HG02588 (cell line): ENCODE data around the gene AKR7A2.

Source experiments
- ATAC-seq: cut with Tn5 transposase; IDR thresholded peaks from one replicate; pipeline ENCODE4 v1.9.1; 2021; ENCODE audit warnings: mild to moderate bottlenecking, moderate library complexity; ENCODE audit not compliant: unreplicated experiment

AKR7A2 gene

DNA sequence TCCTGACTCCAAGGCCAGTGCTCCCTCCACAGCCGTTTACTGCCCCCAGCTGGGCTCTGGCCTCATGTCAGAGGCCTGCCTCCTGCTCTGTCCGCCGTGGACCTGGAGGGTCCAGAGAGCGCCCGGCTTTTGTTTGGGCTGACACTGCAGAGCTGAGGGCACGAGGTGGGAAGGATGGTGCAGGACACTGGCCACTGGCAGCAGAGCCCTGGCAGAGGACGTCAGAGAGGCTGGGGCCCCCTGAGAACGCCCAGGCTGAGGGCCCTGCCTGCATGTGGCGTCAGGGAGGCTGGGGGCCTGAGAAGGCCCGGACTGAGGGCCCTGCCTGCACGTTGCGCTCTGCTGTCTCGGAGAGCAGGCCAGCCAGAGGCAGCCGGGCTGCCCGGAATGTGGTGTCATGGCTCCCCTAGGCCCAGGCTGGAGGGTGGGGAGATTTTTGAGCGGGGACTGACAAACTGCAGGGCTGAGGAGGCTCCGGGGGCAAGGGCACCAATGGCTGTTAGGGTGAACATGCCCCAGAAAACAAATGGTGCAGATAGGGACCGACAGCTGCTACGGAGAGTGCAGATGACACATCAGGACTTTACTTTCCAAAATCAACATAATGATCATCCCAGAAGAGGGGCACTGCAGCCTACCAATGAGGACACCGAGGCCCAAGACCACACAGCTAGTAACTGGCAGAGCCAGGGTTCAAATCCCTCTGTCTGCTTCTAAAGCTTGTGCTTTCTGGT is 31.8 kb upstream of the AKR7A2 start:
- no peak for ATAC-seq

GRCh38 chr1:19342894-19343616 is 31.1 kb upstream of the AKR7A2 start:
- no peak for ATAC-seq

GRCh38 chr1:19342062-19342750 is 30.3 kb upstream of the AKR7A2 start:
- ATAC-seq: no peak

DNA sequence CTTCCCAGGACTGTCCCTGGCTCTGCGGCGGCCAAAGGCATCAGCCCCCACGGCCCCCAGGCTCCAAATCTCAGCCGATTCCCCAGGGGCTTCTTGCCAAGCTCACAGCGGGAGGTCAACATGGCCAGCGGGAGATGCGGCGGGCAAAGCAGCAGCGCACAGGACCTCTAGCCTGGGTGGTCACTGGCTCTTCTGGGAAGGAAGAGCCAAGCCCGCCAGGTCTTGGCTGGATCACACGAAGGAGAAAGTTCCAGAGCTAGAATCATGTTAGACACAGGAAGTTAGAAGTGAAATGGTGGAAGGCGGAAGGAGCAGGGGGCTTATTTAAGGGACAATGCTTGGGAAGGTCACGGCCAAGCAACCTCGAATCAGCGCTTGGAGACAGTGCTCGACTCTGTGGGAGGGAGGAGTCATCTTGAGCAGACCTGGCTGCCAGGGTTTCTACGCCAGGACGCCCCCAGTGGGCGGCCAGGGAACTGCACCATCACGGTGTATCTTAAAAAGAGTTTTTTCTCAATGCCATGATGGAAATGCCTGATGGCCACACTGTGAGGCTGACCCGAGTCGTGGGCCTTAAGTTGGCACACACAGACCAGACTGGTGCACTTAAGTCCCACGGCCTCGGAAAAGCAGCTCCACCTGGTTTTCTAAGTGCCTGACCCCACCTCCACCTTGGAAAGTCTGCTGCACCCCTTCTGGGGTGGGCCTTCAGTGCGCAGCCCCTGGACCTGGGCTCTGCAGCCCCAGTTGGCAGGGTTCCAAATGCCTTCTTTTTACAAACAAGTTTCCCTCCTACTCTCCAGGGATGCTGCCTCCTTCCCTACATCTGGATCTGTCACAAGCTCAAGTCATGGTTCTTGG is 29.5 kb upstream of the AKR7A2 start:
- ATAC-seq: no peak

DNA sequence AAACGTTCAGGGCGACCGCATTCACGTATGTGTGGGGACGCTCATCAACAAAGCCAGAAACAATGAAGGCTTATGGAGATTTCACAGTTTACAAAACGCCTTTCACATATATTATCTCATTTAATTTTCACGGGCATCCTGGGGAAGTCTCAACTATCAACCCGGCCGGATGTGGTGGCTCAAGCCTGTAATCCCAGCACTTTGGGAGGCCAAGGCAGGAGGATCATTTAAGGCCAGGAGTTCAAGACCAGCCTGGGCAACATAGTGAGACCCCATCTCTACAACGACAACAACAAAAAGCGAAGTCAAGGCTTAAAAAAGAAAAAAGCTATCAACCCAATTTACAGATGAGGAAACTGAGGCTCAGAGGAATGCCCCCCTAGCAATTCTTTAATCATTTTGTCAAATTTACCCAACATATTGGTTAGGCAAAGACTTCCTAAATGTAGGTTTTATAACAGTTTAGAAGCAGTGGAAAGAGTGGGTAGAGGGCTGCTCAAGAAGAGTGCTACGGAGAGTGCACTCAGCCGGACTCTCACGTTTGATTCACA is 28.5 kb upstream of the AKR7A2 start:
- ATAC-seq: no peak

DNA sequence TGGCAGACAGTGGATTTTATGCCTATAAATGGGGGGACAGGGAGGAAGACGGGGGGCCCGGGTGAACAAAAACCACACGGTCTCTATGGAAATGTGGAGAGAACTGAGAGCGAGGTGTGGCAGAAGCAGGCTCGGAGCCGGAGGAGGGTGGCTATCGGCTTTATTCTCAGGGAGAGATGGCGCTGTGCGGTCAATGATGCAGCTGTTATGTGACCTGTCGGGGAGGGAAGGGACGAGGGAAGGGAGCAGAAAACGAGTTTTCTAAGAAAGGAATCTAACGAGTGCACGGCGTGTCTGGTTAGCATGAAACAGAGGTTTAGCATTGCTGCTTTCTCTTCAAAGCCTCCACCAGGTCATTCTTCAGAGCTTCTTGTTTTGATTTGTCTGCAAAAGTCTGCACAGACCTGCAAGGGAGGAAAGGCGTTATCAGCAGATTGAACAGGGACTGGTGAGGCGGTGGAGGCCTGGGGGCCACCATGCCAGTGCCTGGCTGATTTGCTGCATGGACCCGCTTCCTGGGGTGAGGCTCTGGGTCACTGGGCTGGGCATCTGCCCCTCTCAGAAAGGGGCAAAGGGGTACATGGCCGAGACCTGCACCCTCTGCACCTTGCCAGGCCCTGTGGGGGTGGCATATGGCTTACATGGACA is 27.4 kb upstream of the AKR7A2 start:
- ATAC-seq: no peak

DNA sequence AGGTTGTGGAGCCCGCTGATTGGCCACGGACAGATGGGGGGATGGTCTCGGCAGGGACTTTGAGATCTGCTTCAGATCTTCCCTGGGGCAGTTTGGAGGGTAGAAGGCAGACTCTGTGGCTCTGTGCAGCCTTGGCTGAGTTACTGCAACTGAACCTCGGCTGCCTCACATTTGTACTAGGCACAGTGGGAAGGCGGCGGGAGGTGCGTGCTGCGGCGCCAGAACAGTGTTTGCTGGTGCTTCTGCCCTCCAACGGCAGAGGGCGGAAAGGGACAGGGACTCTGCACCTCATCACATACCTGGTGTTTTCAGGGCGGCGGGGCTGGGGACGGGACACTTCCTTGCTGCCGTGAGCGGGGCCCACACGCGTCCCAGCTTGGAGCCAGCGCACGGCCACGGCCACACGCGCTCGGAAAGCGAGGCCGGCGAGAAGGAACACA is 26.4 kb upstream of the AKR7A2 start:
- no peak for ATAC-seq

DNA sequence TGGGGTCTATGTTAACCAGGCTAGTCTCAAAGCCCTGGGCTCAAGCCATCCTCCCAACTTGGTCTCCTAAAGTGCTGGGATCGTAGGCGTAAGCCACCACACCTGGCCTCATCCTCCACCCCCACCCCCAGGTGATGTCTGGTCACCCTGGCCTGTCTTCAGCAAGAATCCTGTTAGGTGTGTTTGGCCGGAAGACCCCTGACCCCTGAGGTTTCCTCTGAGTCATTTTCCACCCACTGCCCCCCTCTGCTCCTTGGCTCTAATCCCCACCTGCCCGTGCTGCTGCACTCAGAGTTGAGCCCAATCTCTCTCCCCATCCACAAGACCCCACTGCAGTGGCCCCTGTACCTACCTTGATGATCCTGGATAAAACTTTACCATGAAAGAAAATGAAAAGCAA is 25.3 kb upstream of the AKR7A2 start:
- no peak for ATAC-seq

DNA sequence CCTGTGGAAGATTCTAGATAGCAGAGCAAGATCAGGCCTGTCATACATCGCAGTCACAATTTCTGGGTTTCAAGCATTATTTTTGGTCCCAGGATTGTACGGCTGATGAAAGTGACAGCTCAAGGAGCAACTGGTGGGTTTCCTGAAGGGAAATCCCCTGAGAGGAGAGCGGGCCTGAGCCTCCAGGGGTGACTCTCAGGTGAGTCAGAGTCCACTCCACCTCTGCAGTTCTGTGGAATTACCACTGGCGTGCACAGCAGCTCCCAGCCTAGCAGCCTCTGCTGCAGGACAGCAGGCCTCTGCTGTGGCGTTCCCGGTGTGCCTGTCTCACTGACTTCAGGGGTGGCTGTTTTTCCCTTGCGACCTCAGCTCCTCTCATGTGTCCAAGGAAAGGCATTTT is 24.6 kb upstream of the AKR7A2 start:
- no peak for ATAC-seq

GRCh38 chr1:19333587-19334354 is 21.8 kb upstream of the AKR7A2 start:
- no peak for ATAC-seq

GRCh38 chr1:19332832-19333231 is 20.9 kb upstream of the AKR7A2 start:
- no peak for ATAC-seq

DNA sequence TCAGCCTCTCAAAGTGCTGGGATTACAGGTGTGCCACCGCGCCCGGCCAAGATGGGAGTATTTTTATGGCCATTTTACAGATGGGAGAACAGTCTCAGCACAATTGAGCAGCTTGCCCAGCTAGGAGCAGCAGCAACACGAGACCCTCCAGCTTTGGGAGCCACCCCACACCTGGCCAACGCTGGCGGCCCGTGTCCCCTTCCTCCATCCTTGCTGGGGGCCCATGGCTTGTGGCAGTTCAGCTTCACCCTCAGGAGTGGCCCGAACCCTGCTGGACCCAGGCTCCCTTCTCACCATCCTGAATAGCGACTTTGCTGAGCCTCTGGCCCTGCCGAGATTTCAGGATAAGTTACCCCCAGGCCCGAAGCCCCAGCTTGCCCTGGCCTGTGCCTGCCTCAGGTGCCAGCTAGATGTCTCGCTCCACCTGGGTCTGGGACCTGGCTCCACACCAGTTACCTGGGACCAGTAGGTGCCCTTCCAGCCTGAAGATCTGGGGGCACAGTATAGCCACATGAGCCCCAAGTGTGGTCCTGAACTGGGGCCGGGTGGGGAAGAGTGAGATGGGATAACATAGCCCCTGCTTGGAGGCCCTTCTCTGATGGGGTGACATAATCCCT is 19.4 kb upstream of the AKR7A2 start:
- ATAC-seq: no peak

- no peak for ATAC-seq
Measured at GRCh38 chr1:19330449-19331135, 18.6 kb upstream of the AKR7A2 start.

- no peak for ATAC-seq
Measured at GRCh38 chr1:19329611-19330010, 17.7 kb upstream of the AKR7A2 start.

DNA sequence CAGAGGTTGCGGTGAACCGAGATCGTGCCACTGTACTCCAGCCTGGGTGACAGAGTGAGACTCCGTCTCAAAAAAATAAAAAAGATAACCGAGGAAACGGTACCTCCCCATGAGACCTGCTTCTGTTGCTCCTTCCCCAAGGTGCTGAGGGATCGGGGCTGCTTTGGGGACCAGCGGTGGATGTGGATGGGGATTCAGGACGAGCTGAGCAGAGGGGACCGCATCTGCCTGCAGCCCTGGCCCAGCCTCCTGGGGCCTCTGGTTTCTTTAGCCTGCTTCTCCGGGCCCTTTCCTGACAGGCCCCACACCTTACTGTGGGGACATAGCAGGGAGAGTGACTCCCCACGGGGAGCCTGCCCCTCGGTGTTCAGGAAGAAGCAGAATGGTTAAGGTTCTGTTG is 17.2 kb upstream of the AKR7A2 start:
- ATAC-seq: no peak

GRCh38 chr1:19328486-19328885 is 16.5 kb upstream of the AKR7A2 start:
- ATAC-seq: no peak

DNA sequence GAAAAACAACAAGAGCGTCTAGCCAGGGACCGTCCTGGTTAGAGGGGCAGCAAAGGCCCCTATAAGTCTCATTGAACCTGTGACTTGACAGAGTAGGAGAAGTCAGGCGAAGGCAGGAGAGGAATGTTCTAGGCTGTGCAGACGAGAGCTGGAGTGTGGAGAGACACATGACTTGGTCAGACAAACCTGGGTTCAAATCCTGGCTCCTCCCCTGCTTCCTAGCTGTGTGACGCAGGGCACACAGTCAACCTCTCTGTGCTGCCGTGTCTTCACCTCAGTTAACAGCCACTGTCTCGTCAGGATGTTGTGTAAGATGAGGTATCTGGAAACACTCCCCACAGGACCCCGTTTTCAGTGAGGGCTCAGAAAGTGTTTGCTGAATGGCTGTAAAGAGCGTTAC is 15.8 kb upstream of the AKR7A2 start:
- ATAC-seq: no peak

GRCh38 chr1:19327301-19327700 is 15.4 kb upstream of the AKR7A2 start:
- ATAC-seq: no peak

DNA sequence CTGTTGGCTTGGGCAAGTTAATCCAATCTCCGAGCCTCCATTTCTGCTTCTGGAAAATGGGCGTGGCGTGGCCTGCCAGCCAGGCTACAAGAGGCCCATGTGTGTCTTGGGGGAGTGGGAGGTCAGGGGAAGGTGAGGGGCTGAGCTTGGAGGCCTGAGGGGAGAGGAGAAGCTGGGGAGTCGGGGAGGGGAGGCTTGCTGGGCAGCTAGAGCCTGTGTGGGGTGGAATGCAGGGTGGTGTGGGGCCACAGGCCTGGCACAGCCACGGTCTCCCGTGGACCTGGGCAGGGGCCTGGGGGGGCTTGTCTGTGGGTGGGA is 14.8 kb upstream of the AKR7A2 start:
- ATAC-seq: no peak
